D721Med (cell line): ENCODE data around the gene POGZ.
A peak's percentile ranks its signal among the peaks of the same experiment; 100 is the strongest.
"Not testable (repeated sequence)": the region's sequence is repeated elsewhere in the genome, so short reads cannot be mapped to it uniquely, and the experiment has no call there.

Experiments
- DNase-seq: peaks from one replicate; pipeline ENCODE4 v3.0.0; 2011; ENCODE audit warnings: low spot score; ENCODE audit not compliant: insufficient read length
- FAIRE-seq: peaks from 2 replicates; lab custom pipeline; 2011; peaks lifted over from hg19 to GRCh38; lab: Jason Lieb, UNC
- CTCF ChIP-seq: IDR thresholded peaks from 2 replicates; pipeline ENCODE4 v1.5.1; 2012; ENCODE audit warnings: mild to moderate bottlenecking, control low read depth; ENCODE audit not compliant: insufficient read depth; ENCODE audit errors: missing control alignments

POGZ gene

GRCh38 chr1:151444783-151445177 is 14.5 kb downstream of the POGZ start:
- no peak for TF ChIP-seq CTCF
- FAIRE-seq (no peak), DNase-seq (no peak)

GRCh38 chr1:151443846-151444782 is 15.2 kb downstream of the POGZ start:
- FAIRE-seq = peak; percentile 86
- peak; percentile 94 for TF ChIP-seq CTCF
- DNase-seq = peak; percentile 66

- not testable (repeated sequence) for DNase-seq, FAIRE-seq
Observed at GRCh38 chr1:151437396-151437795, 21.9 kb downstream of the POGZ start.

GRCh38 chr1:151436985-151437384 is 22.3 kb downstream of the POGZ start:
- no peak for DNase-seq
- TF ChIP-seq CTCF = no peak
- FAIRE-seq = no peak

GRCh38 chr1:151435174-151435573 is 24.1 kb downstream of the POGZ start:
- no peak for DNase-seq

GRCh38 chr1:151433827-151434226 is 25.5 kb downstream of the POGZ start:
- FAIRE-seq, DNase-seq: not testable (repeated sequence)

More at GRCh38 chr1:151435174-151435573, 24.1 kb downstream of the POGZ start:
- no peak for TF ChIP-seq CTCF
- no peak for FAIRE-seq

GRCh38 chr1:151428068-151428467 is 31.2 kb downstream of the POGZ start:
- FAIRE-seq (no peak), DNase-seq (no peak)
- TF ChIP-seq CTCF = no peak

GRCh38 chr1:151425103-151425502 is 34.2 kb downstream of the POGZ start:
- FAIRE-seq (no peak), DNase-seq (no peak)
- TF ChIP-seq CTCF = no peak
